HFFc6 (cell line): ENCODE data around the gene NSMCE1. TPM values are rescaled to one million over a fixed set of nuclear protein-coding genes. Genes with fewer than 3 reads are reported as not detected.

Source experiments
- DNase-seq: peaks from one replicate; pipeline ENCODE4 v3.0.0-alpha.2; 2018
- H3K27ac Mint-ChIP-seq: 2 replicates; pipeline ENCODE4 v1.8.0; 2020; ENCODE audit warnings: mild to moderate bottlenecking, mixed read lengths
- H3K27me3 Mint-ChIP-seq: 2 replicates; pipeline ENCODE4 v1.8.0; 2021; ENCODE audit warnings: mild to moderate bottlenecking, moderate library complexity, mixed read lengths; ENCODE audit not compliant: insufficient read depth
- H3K36me3 Mint-ChIP-seq: 2 replicates; pipeline ENCODE4 v1.8.0; 2021; ENCODE audit warnings: low read depth, mixed read lengths
- H3K4me1 Mint-ChIP-seq: 2 replicates; pipeline ENCODE4 v1.8.0; 2020; ENCODE audit warnings: low read depth, mixed read lengths
- H3K4me3 Mint-ChIP-seq: 2 replicates; pipeline ENCODE4 v1.8.0; 2020; ENCODE audit warnings: mild to moderate bottlenecking, moderate library complexity, mixed read lengths
- H3K9me3 Mint-ChIP-seq: 2 replicates; pipeline ENCODE4 v1.8.0; 2020; ENCODE audit warnings: mild to moderate bottlenecking, mixed read lengths
- CTCF ChIP-seq: fragments of 200-600 bp; sonication (generic); IDR thresholded peaks from 2 replicates; pipeline ENCODE4 v1.5.0; 2021; ENCODE audit warnings: antibody characterized with exemption, mild to moderate bottlenecking
- total RNA-seq, 6 experiments: library from RNA; stranded (reverse); fragmentation: NEBNext Ultra II Directional; extraction: Animal tissue kit (Norgen Biotek cat#: 25700); gene quantifications; 2 replicates in 1 of 6; 3 replicates in 5 of 6; pipeline ENCODE4 v1.2.3, GENCODE V29; 2021

The NSMCE1 gene
- total RNA-seq, 6 experiments from 2014 or later: 63.6 to 71.3 (median 66.5) TPM

GRCh38 chr16:27232061-27232900, 36.3 kb downstream of the NSMCE1 start:
- peaks cover 22% of the 10 kb centered on the region for H3K4me1 Mint-ChIP-seq
- no peak overlapping the region for H3K4me3 Mint-ChIP-seq
- no peak for TF ChIP-seq CTCF
- 0 out of 2 replicates have a peak, but pooled peaks cover 9% of the 10 kb centered on the region for H3K36me3 Mint-ChIP-seq
- no peaks in the 10 kb centered on the region for H3K9me3 Mint-ChIP-seq
- no peaks in the 10 kb centered on the region for H3K27me3 Mint-ChIP-seq
- no peak overlapping the region for H3K27ac Mint-ChIP-seq
- no peak for DNase-seq

GRCh38 chr16:27231692-27232060, 36.9 kb downstream of the NSMCE1 start:
- TF ChIP-seq CTCF: no peak
- no peak overlapping the region for H3K27ac Mint-ChIP-seq
- peaks cover 16% of the 10 kb centered on the region for H3K4me1 Mint-ChIP-seq
- H3K4me3 Mint-ChIP-seq: no peak overlapping the region
- no peaks in the 10 kb centered on the region for H3K9me3 Mint-ChIP-seq
- H3K27me3 Mint-ChIP-seq: no peaks in the 10 kb centered on the region
- DNase-seq: no peak
- 0 out of 2 replicates have a peak, but pooled peaks cover 9% of the 10 kb centered on the region for H3K36me3 Mint-ChIP-seq

- no peak overlapping the region for H3K27ac Mint-ChIP-seq
- peaks cover 9% of the 10 kb centered on the region; the same call in 1 of the 2 replicates for H3K36me3 Mint-ChIP-seq
- no peak for DNase-seq
- H3K27me3 Mint-ChIP-seq: no peaks in the 10 kb centered on the region; the same call in 1 of the 2 replicates
- peaks cover 10% of the 10 kb centered on the region for H3K4me1 Mint-ChIP-seq
- no peak overlapping the region for H3K4me3 Mint-ChIP-seq
- peak; percentile 23 for TF ChIP-seq CTCF
- H3K9me3 Mint-ChIP-seq: no peaks in the 10 kb centered on the region
Measured at GRCh38 chr16:27230562-27231001, 38.0 kb downstream of the NSMCE1 start.

GRCh38 chr16:27229891-27230470, 38.6 kb downstream of the NSMCE1 start:
- no peak overlapping the region for H3K4me3 Mint-ChIP-seq
- H3K36me3 Mint-ChIP-seq: peaks cover 9% of the 10 kb centered on the region; the same call in 1 of the 2 replicates
- H3K4me1 Mint-ChIP-seq: peaks cover 4% of the 10 kb centered on the region
- TF ChIP-seq CTCF: no peak
- H3K27ac Mint-ChIP-seq: no peak overlapping the region
- H3K27me3 Mint-ChIP-seq: no peaks in the 10 kb centered on the region; the same call in 1 of the 2 replicates
- no peak for DNase-seq
- H3K9me3 Mint-ChIP-seq: no peaks in the 10 kb centered on the region

- Mint-ChIP-seq H3K36me3 (peaks cover 9% of the 10 kb centered on the region; the same call in 1 of the 2 replicates), H3K27me3 (no peaks in the 10 kb centered on the region; the same call in 1 of the 2 replicates), H3K9me3 (no peaks in the 10 kb centered on the region), H3K4me3 (no peak overlapping the region), H3K27ac (no peak overlapping the region), H3K4me1 (peaks cover 3% of the 10 kb centered on the region; the same call in 1 of the 2 replicates)
- no peak for DNase-seq
- TF ChIP-seq CTCF: no peak
Measured at GRCh38 chr16:27228621-27229501, 39.7 kb downstream of the NSMCE1 start.
